GM21515 (cell line): ENCODE data around the gene GARIN5B.
A peak's percentile ranks its signal among the peaks of the same experiment; 100 is the strongest.

Experiments used
- ATAC-seq: cut with Tn5 transposase; IDR thresholded peaks from one replicate; pipeline ENCODE4 v1.9.1; 2021; ENCODE audit not compliant: unreplicated experiment

GARIN5B gene

GRCh38 chr19:55389386-55390317, 26.6 kb upstream of the GARIN5B start:
- no peak for ATAC-seq

GRCh38 chr19:55387736-55388497, 24.9 kb upstream of the GARIN5B start:
- ATAC-seq, result no peak

GRCh38 chr19:55386493-55386971, 23.5 kb upstream of the GARIN5B start:
- ATAC-seq, result no peak

- ATAC-seq, result peak; percentile 61
These were observed 22.8 kb upstream of the GARIN5B start, which contains the start of gene RPL28 for GRCh38 chr19:55385724-55386492. Gene RPL28, plus strand, starts transcription at chr19:55385932. Its CDS starts 426 bp downstream, at chr19:55386358.

- ATAC-seq, result peak; percentile 53
These were observed 22.1 kb upstream of the GARIN5B start for GRCh38 chr19:55384920-55385723.

GRCh38 chr19:55384131-55384919, 21.3 kb upstream of the GARIN5B start, which contains the start of gene TMEM238:
Gene TMEM238, minus strand, starts transcription at chr19:55384292. Its CDS starts 33 bp downstream, at chr19:55384259.
- ATAC-seq, result peak; percentile 26

- ATAC-seq, result peak; percentile 11
These were observed 20.4 kb upstream of the GARIN5B start for GRCh38 chr19:55383279-55384130.

GRCh38 chr19:55382522-55383054, 19.5 kb upstream of the GARIN5B start:
- ATAC-seq, result no peak

GRCh38 chr19:55382013-55382412, 19.0 kb upstream of the GARIN5B start:
- no peak for ATAC-seq

GRCh38 chr19:55379174-55379573, 16.1 kb upstream of the GARIN5B start:
- ATAC-seq, result no peak

- no peak for ATAC-seq
These were observed 14.5 kb upstream of the GARIN5B start for GRCh38 chr19:55377356-55378131.

- no peak for ATAC-seq
These were observed 13.3 kb upstream of the GARIN5B start, which contains the start of gene TMEM190 for GRCh38 chr19:55376241-55376933. Gene TMEM190, plus strand, starts transcription at chr19:55376826. Its CDS starts 28 bp downstream, at chr19:55376854.

GRCh38 chr19:55373993-55374757, 11.1 kb upstream of the GARIN5B start:
- no peak for ATAC-seq

GRCh38 chr19:55373306-55373992, 10.4 kb upstream of the GARIN5B start:
- ATAC-seq, result no peak
